ENCODE measurements around the gene TNFRSF19. TPM values are rescaled to one million over a fixed set of nuclear protein-coding genes. Genes with fewer than 3 reads are reported as not detected.

Gene TNFRSF19
- total RNA-seq, 3 donors from 2014 or later (not counting 1 experiment from before 2014, with no cell fraction given): 0.07 to 0.60 (median 0.36) TPM

- H3K9me3 Mint-ChIP-seq: no peaks in the 10 kb centered on the region
- H3K27me3 ChIP-seq (ENCODE audit: control insufficient read depth, insufficient read depth, low read length): no peaks in the 10 kb centered on the region
- no CpG with 5 or more reads among the region's 1 CpG for WGBS (ENCODE audit: insufficient coverage)
- no peak overlapping the region for H3K27ac ChIP-seq (ENCODE audit: low read length)
- no peak overlapping the region for H3K4me3 ChIP-seq (ENCODE audit: low read length)
- ATAC-seq (no peak), DNase-seq (no peak)
- H3K27ac Mint-ChIP-seq: no peak overlapping the region
- H3K4me1 ChIP-seq (ENCODE audit: control insufficient read depth, insufficient read depth, low read length): no peaks in the 10 kb centered on the region
- H3K4me1 Mint-ChIP-seq: no peaks in the 10 kb centered on the region
- no peaks in the 10 kb centered on the region for H3K36me3 Mint-ChIP-seq
- no peaks in the 10 kb centered on the region for H3K36me3 ChIP-seq (ENCODE audit: control insufficient read depth, insufficient read depth, low read length)
- no peak overlapping the region for H3K4me3 Mint-ChIP-seq
- H3K9me3 ChIP-seq (ENCODE audit: control insufficient read depth, insufficient read depth, low read length): no peaks in the 10 kb centered on the region
- H3K27me3 Mint-ChIP-seq (ENCODE audit: low read depth in 2 of 2): peaks cover 18 to 20% of the 10 kb centered on the region in 2 donors
- intact Hi-C loops (cut with micrococcal nuclease): no loop called here
- no peak for TF ChIP-seq CTCF (IDR thresholded peaks at IDR 0.05)
Measured at GRCh38 chr13:23710366-23710765, 140.2 kb downstream of the TNFRSF19 start.

GRCh38 chr13:23711355-23711754 is 141.1 kb downstream of the TNFRSF19 start:
- no peak for DNase-seq
- Mint-ChIP-seq H3K9me3 (no peaks in the 10 kb centered on the region), H3K36me3 (no peaks in the 10 kb centered on the region), H3K4me1 (no peaks in the 10 kb centered on the region), H3K27ac (no peak overlapping the region), H3K27me3 (ENCODE audit: low read depth in 2 of 2) (peaks cover 18 to 20% of the 10 kb centered on the region in 2 donors), H3K4me3 (no peak overlapping the region)
- no peaks in the 10 kb centered on the region for H3K4me1 ChIP-seq (ENCODE audit: control insufficient read depth, insufficient read depth, low read length)
- no peaks in the 10 kb centered on the region for H3K36me3 ChIP-seq (ENCODE audit: control insufficient read depth, insufficient read depth, low read length)
- no peak overlapping the region for H3K4me3 ChIP-seq (ENCODE audit: low read length)
- ATAC-seq: no peak
- no peaks in the 10 kb centered on the region for H3K9me3 ChIP-seq (ENCODE audit: control insufficient read depth, insufficient read depth, low read length)
- no peak overlapping the region for H3K27ac ChIP-seq (ENCODE audit: low read length)
- TF ChIP-seq CTCF (IDR thresholded peaks at IDR 0.05): no peak
- intact Hi-C loops (cut with micrococcal nuclease): no loop called here
- WGBS (ENCODE audit: insufficient coverage): 86% methylated on average over 2 of the region's 3 CpGs
- H3K27me3 ChIP-seq (ENCODE audit: control insufficient read depth, insufficient read depth, low read length): no peaks in the 10 kb centered on the region

- ATAC-seq (no peak), DNase-seq (no peak)
- TF ChIP-seq CTCF (IDR thresholded peaks at IDR 0.05): no peak
- no peaks in the 10 kb centered on the region for H3K27me3 ChIP-seq (ENCODE audit: control insufficient read depth, insufficient read depth, low read length)
- H3K9me3 ChIP-seq (ENCODE audit: control insufficient read depth, insufficient read depth, low read length): no peaks in the 10 kb centered on the region
- 35% methylated on average over 5 of the region's 5 CpGs for WGBS (ENCODE audit: insufficient coverage)
- Mint-ChIP-seq H3K4me1 (no peaks in the 10 kb centered on the region), H3K27ac (no peak overlapping the region), H3K36me3 (no peaks in the 10 kb centered on the region), H3K4me3 (no peak overlapping the region), H3K9me3 (no peaks in the 10 kb centered on the region), H3K27me3 (ENCODE audit: low read depth in 2 of 2) (peaks cover 18 to 20% of the 10 kb centered on the region in 2 donors)
- no peak overlapping the region for H3K27ac ChIP-seq (ENCODE audit: low read length)
- H3K4me3 ChIP-seq (ENCODE audit: low read length): no peak overlapping the region
- no peaks in the 10 kb centered on the region for H3K36me3 ChIP-seq (ENCODE audit: control insufficient read depth, insufficient read depth, low read length)
- intact Hi-C loops (cut with micrococcal nuclease): no loop called here
- no peaks in the 10 kb centered on the region for H3K4me1 ChIP-seq (ENCODE audit: control insufficient read depth, insufficient read depth, low read length)
Measured at GRCh38 chr13:23714672-23715071, 144.5 kb downstream of the TNFRSF19 start.

- Mint-ChIP-seq H3K27me3 (ENCODE audit: low read depth in 2 of 2) (peaks cover 18 to 20% of the 10 kb centered on the region in 2 donors), H3K36me3 (no peaks in the 10 kb centered on the region), H3K27ac (no peak overlapping the region), H3K4me3 (no peak overlapping the region), H3K4me1 (no peaks in the 10 kb centered on the region), H3K9me3 (no peaks in the 10 kb centered on the region)
- Histone ChIP-seq H3K4me1 (ENCODE audit: control insufficient read depth, insufficient read depth, low read length) (no peaks in the 10 kb centered on the region), H3K36me3 (ENCODE audit: control insufficient read depth, insufficient read depth, low read length) (no peaks in the 10 kb centered on the region), H3K27me3 (ENCODE audit: control insufficient read depth, insufficient read depth, low read length) (no peaks in the 10 kb centered on the region), H3K4me3 (ENCODE audit: low read length) (no peak overlapping the region), H3K27ac (ENCODE audit: low read length) (no peak overlapping the region), H3K9me3 (ENCODE audit: control insufficient read depth, insufficient read depth, low read length) (no peaks in the 10 kb centered on the region)
- ATAC-seq (no peak), DNase-seq (no peak)
- intact Hi-C loops (cut with micrococcal nuclease): no loop called here
- WGBS (ENCODE audit: insufficient coverage): 89% methylated on average over 18 of the region's 19 CpGs
- TF ChIP-seq CTCF (IDR thresholded peaks at IDR 0.05): no peak
Measured at GRCh38 chr13:23715092-23715761, 145.0 kb downstream of the TNFRSF19 start.
